CD4-positive, alpha-beta T cell (primary cell): ENCODE data around the gene TPD52L1. TPM values are rescaled to one million over a fixed set of nuclear protein-coding genes. Genes with fewer than 3 reads are reported as not detected.

Source experiments
- ATAC-seq: fragments of 200-7000 bp; cut with Tn5 transposase; one replicate; pipeline ENCODE4 v1.10.0; 2022; ENCODE audit warnings: mild to moderate bottlenecking; ENCODE audit not compliant: poor library complexity
- CTCF ChIA-PET: fragments of 350-600 bp; sonication (Branson Sonifier 250); formaldehyde crosslinking; loops from one replicate; lab custom pipeline; 2021; ENCODE audit warnings: antibody characterized with exemption, inconsistent platforms; lab: Charles Lee
- POLR2A ChIA-PET: fragments of 350-600 bp; sonication (Branson Sonifier 250); formaldehyde crosslinking; loops from one replicate; lab custom pipeline; 2021; ENCODE audit warnings: antibody characterized with exemption, inconsistent platforms; lab: Charles Lee
- DNase-seq, 14 experiments: peaks; one replicate each; pipeline ENCODE4 v3.0.0-alpha.2; 2013 to 2020; ENCODE audit warnings: mixed read lengths in 2 of 14
- H3K27ac ChIP-seq, 2 donors: one replicate each; pipeline versions ENCODE4 v1.5.1 to v1.7.0; 2013; ENCODE audit warnings: low read length in 2 of 2, low read depth in 1 of 2, mild to moderate bottlenecking in 1 of 2
- H3K27me3 ChIP-seq, 2 experiments: 1 replicate in 1 of 2; 2 replicates in 1 of 2; pipeline versions ENCODE4 v1.6.1 to v1.7.0; 2013; ENCODE audit warnings: low read length in 2 of 2, control low read depth in 1 of 2, mild to moderate bottlenecking in 1 of 2, moderate library complexity in 1 of 2; ENCODE audit not compliant: insufficient read depth in 2 of 2, control insufficient read depth in 1 of 2
- H3K36me3 ChIP-seq: one replicate; pipeline ENCODE4 v1.6.1; 2013; ENCODE audit warnings: low read length, control low read depth; ENCODE audit not compliant: insufficient read depth
- H3K4me1 ChIP-seq: one replicate; pipeline ENCODE4 v1.6.1; 2013; ENCODE audit warnings: low read length, control low read depth; ENCODE audit not compliant: insufficient read depth
- H3K4me3 ChIP-seq: one replicate; pipeline ENCODE4 v1.5.1; 2013; ENCODE audit warnings: mild to moderate bottlenecking, low read length, moderate library complexity
- H3K9me3 ChIP-seq, 2 experiments: 1 replicate in 1 of 2; 2 replicates in 1 of 2; pipeline versions ENCODE4 v1.6.1 to v1.7.0; 2013; ENCODE audit warnings: low read length in 2 of 2, mild to moderate bottlenecking in 2 of 2, control low read depth in 1 of 2, moderate library complexity in 1 of 2; ENCODE audit not compliant: control insufficient read depth in 1 of 2, insufficient read depth in 1 of 2
- H3K27ac Mint-ChIP-seq: one replicate; pipeline ENCODE4 v1.8.0; 2020; ENCODE audit warnings: mixed read lengths
- H3K27me3 Mint-ChIP-seq: one replicate; pipeline ENCODE4 v1.8.0; 2021; ENCODE audit warnings: mixed read lengths
- H3K36me3 Mint-ChIP-seq: one replicate; pipeline ENCODE4 v1.8.0; 2021; ENCODE audit warnings: low read depth, mixed read lengths
- H3K4me1 Mint-ChIP-seq: one replicate; pipeline ENCODE4 v1.8.0; 2021; ENCODE audit warnings: low read depth, mixed read lengths
- H3K4me3 Mint-ChIP-seq: one replicate; pipeline ENCODE4 v1.8.0; 2020; ENCODE audit warnings: mild to moderate bottlenecking, mixed read lengths
- H3K9me3 Mint-ChIP-seq: one replicate; pipeline ENCODE4 v1.8.0; 2020; ENCODE audit warnings: mixed read lengths
- CTCF ChIP-seq: fragments of 200-600 bp; IDR thresholded peaks from one replicate; pipeline ENCODE4 v1.8.0; 2022; ENCODE audit warnings: antibody characterized with exemption, mild to moderate bottlenecking
- intact Hi-C, 2 experiments: fragments of 100-400 bp; cut with DNase I in 1 of 2; cut with micrococcal nuclease in 1 of 2; formaldehyde crosslinking; loops; one replicate each; pipeline versions ENCODE4 v1.15.1 to v1.9.0; 2023 to 2025; cut with DNase I, micrococcal nuclease
- total RNA-seq, 174 experiments: library from RNA in 2 of 174; stranded (reverse) in 2 of 174; gene quantifications; one replicate each; pipeline ENCODE4 v1.2.3 and lab custom pipeline; 2021 to 2026

Gene TPD52L1
- total RNA-seq, 2 experiments from 2014 or later: not detected

DNA sequence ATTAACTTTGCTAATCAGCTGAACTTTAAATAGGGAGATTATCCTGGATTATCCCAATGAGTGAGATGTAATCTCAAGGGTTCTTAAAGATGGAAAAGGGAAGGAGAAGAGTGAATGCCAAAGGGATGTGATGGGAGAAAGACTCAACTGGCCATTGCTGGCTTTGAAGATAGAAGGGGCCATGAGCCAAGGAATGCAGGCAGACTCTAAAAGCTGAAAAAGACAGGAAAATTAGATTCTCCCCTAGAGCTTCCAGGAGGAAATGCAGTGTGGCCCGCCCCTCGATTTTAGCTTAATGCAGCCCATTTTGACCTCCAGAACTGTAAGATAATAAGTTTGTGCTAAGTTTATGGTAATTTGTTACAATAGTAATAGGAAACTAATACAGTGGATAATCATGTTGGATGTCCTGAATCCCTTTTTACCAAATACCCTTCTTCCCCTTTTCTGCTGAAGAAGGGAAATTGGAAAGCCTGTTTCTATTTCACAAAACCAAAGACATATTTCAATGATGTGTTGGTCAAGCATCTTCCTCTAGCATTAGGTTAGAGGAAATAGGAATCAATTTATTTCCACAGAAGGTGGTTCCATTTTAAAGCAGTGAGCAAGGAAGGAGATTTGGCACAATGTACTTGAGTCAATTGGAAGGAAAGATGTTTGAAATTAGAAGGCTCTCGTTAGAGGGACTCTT lies 151.5 kb downstream of the TPD52L1 start:
- POLR2A ChIA-PET: interaction anchor here (6.2 kb wide), 1 partner anchor 486 kb away, joined by 44 read pairs; the partner anchor contains the start of gene NCOA7

GRCh38 chr6:125306756-125307149 lies 153.2 kb downstream of the TPD52L1 start:
- intact Hi-C loops: no loop called here
- CTCF ChIA-PET: no interaction called here

More for the DNA sequence above, 151.5 kb downstream of the TPD52L1 start:
- Histone ChIP-seq H3K4me1 (peaks cover 21% of the 10 kb centered on the region), H3K4me3 (no peak overlapping the region), H3K36me3 (no peaks in the 10 kb centered on the region), H3K27ac (no peak overlapping the region), H3K9me3 (no peaks in the 10 kb centered on the region), H3K27me3 (no peaks in the 10 kb centered on the region)
- Mint-ChIP-seq H3K27ac (no peak overlapping the region), H3K4me1 (peaks cover 37% of the 10 kb centered on the region), H3K4me3 (no peak overlapping the region), H3K27me3 (peaks cover 16% of the 10 kb centered on the region), H3K9me3 (no peaks in the 10 kb centered on the region), H3K36me3 (peaks cover 12% of the 10 kb centered on the region)
- DNase-seq (no peak), ATAC-seq (no peak)
- CTCF ChIA-PET: no interaction called here
- no peak for TF ChIP-seq CTCF
- intact Hi-C loops: loop anchor here (5.0 kb wide), 2 partner anchors 682 to 1907 kb away; partner anchors contain the start of gene TRMT11 (in 1 of the 2)

GRCh38 chr6:125307150-125307838 lies 153.7 kb downstream of the TPD52L1 start:
- H3K27me3 Mint-ChIP-seq: peaks cover 28% of the 10 kb centered on the region
- POLR2A ChIA-PET: interaction anchor here (0.9 kb wide), 1 partner anchor 474 kb away, joined by 3 read pairs; no protein-coding TSS in a partner anchor
- H3K27me3 ChIP-seq: no peaks in the 10 kb centered on the region
- intact Hi-C loops: no loop called here
- no peak overlapping the region for H3K27ac ChIP-seq
- peaks cover 12% of the 10 kb centered on the region for H3K4me1 ChIP-seq
- no peaks in the 10 kb centered on the region for H3K36me3 Mint-ChIP-seq
- ATAC-seq (no peak), DNase-seq (no peak)
- H3K4me3 ChIP-seq: no peak overlapping the region
- H3K4me1 Mint-ChIP-seq: peaks cover 25% of the 10 kb centered on the region
- TF ChIP-seq CTCF: no peak
- H3K36me3 ChIP-seq: no peaks in the 10 kb centered on the region
- CTCF ChIA-PET: no interaction called here
- H3K4me3 Mint-ChIP-seq: no peak overlapping the region
- no peak overlapping the region for H3K27ac Mint-ChIP-seq
- H3K9me3 ChIP-seq: no peaks in the 10 kb centered on the region
- H3K9me3 Mint-ChIP-seq: no peaks in the 10 kb centered on the region

More at GRCh38 chr6:125306756-125307149, 153.2 kb downstream of the TPD52L1 start:
- H3K4me1 ChIP-seq: peaks cover 16% of the 10 kb centered on the region
- peaks cover 29% of the 10 kb centered on the region for H3K4me1 Mint-ChIP-seq
- H3K4me3 Mint-ChIP-seq: no peak overlapping the region
- H3K27ac ChIP-seq: no peak overlapping the region
- peaks cover 23% of the 10 kb centered on the region for H3K27me3 Mint-ChIP-seq
- H3K9me3 ChIP-seq: no peaks in the 10 kb centered on the region
- DNase-seq (no peak), ATAC-seq (no peak)
- no peaks in the 10 kb centered on the region for H3K9me3 Mint-ChIP-seq
- no peak overlapping the region for H3K4me3 ChIP-seq
- no peaks in the 10 kb centered on the region for H3K36me3 Mint-ChIP-seq
- TF ChIP-seq CTCF: no peak
- H3K36me3 ChIP-seq: no peaks in the 10 kb centered on the region
- POLR2A ChIA-PET: interaction anchor here (0.9 kb wide), 1 partner anchor 474 kb away, joined by 3 read pairs; no protein-coding TSS in a partner anchor
- H3K27ac Mint-ChIP-seq: no peak overlapping the region
- H3K27me3 ChIP-seq: no peaks in the 10 kb centered on the region
